ENCODE measurements around the gene GXYLT2. TPM values are rescaled to one million over a fixed set of nuclear protein-coding genes. Genes with fewer than 3 reads are reported as not detected.
"Not testable (repeated sequence)": the region's sequence is repeated elsewhere in the genome, so short reads cannot be mapped to it uniquely, and the experiment has no call there.

Gene GXYLT2
- total RNA-seq, 1 donor from 2014 or later, result 0.79 TPM

GRCh38 chr3:72912532-72912931 is 24.7 kb downstream of the GXYLT2 start:
- H3K4me3 ChIP-seq (ENCODE audit: low read depth, low read length), result no peak overlapping the region
- FAIRE-seq, result no peak
- no peak for TF ChIP-seq CTCF (IDR thresholded peaks at IDR 0.05; ENCODE audit: insufficient read depth, low read length, severe bottlenecking)

GRCh38 chr3:72914383-72914782 is 26.5 kb downstream of the GXYLT2 start:
- Histone ChIP-seq H3K27me3 (ENCODE audit: control insufficient read depth, insufficient read depth, low read length) (no peaks in the 10 kb centered on the region), H3K36me3 (ENCODE audit: control insufficient read depth, insufficient read depth, low read length) (no peaks in the 10 kb centered on the region), H3K4me3 (ENCODE audit: low read depth, low read length) (no peak overlapping the region)
- no peak for TF ChIP-seq CTCF (IDR thresholded peaks at IDR 0.05; ENCODE audit: insufficient read depth, low read length, severe bottlenecking)
- FAIRE-seq (no peak), DNase-seq (ENCODE audit: low read depth) (no peak)

More at GRCh38 chr3:72912532-72912931, 24.7 kb downstream of the GXYLT2 start:
- Histone ChIP-seq H3K36me3 (ENCODE audit: control insufficient read depth, insufficient read depth, low read length) (no peaks in the 10 kb centered on the region), H3K27me3 (ENCODE audit: control insufficient read depth, insufficient read depth, low read length) (no peaks in the 10 kb centered on the region)
- DNase-seq (ENCODE audit: low read depth), result no peak

GRCh38 chr3:72916250-72916649 is 28.4 kb downstream of the GXYLT2 start:
- Histone ChIP-seq H3K4me3 (ENCODE audit: low read depth, low read length) (no peak overlapping the region), H3K36me3 (ENCODE audit: control insufficient read depth, insufficient read depth, low read length) (no peaks in the 10 kb centered on the region), H3K27me3 (ENCODE audit: control insufficient read depth, insufficient read depth, low read length) (no peaks in the 10 kb centered on the region)
- TF ChIP-seq CTCF (IDR thresholded peaks at IDR 0.05; ENCODE audit: insufficient read depth, low read length, severe bottlenecking), result no peak
- DNase-seq (ENCODE audit: low read depth) (no peak), FAIRE-seq (no peak)

GRCh38 chr3:72919520-72919919 is 31.7 kb downstream of the GXYLT2 start:
- DNase-seq (ENCODE audit: low read depth) (no peak), FAIRE-seq (no peak)
- no peak for TF ChIP-seq CTCF (IDR thresholded peaks at IDR 0.05; ENCODE audit: insufficient read depth, low read length, severe bottlenecking)
- H3K27me3 ChIP-seq (ENCODE audit: control insufficient read depth, insufficient read depth, low read length), result no peaks in the 10 kb centered on the region
- H3K36me3 ChIP-seq (ENCODE audit: control insufficient read depth, insufficient read depth, low read length), result no peaks in the 10 kb centered on the region
- H3K4me3 ChIP-seq (ENCODE audit: low read depth, low read length), result no peak overlapping the region

- no peak overlapping the region for H3K4me3 ChIP-seq (ENCODE audit: low read depth, low read length)
- TF ChIP-seq CTCF (IDR thresholded peaks at IDR 0.05; ENCODE audit: insufficient read depth, low read length, severe bottlenecking), result no peak
- H3K36me3 ChIP-seq (ENCODE audit: control insufficient read depth, insufficient read depth, low read length), result no peaks in the 10 kb centered on the region
- FAIRE-seq (no peak), DNase-seq (ENCODE audit: low read depth) (no peak)
- H3K27me3 ChIP-seq (ENCODE audit: control insufficient read depth, insufficient read depth, low read length), result peaks cover 1% of the 10 kb centered on the region
Observed at GRCh38 chr3:72924055-72924454, 36.2 kb downstream of the GXYLT2 start.

GRCh38 chr3:72928781-72929735 is 41.2 kb downstream of the GXYLT2 start:
- H3K27me3 ChIP-seq (ENCODE audit: control insufficient read depth, insufficient read depth, low read length); DNase-seq (ENCODE audit: low read depth); H3K4me3 ChIP-seq (ENCODE audit: low read depth, low read length); H3K36me3 ChIP-seq (ENCODE audit: control insufficient read depth, insufficient read depth, low read length); FAIRE-seq: not testable (repeated sequence)
